Astrocyte (in vitro differentiated cells and primary cell): ENCODE data around the gene SPATA9. TPM values are rescaled to one million over a fixed set of nuclear protein-coding genes. Genes with fewer than 3 reads are reported as not detected.
"Not testable (repeated sequence)": the region's sequence is repeated elsewhere in the genome, so short reads cannot be mapped to it uniquely, and the experiment has no call there.

Source experiments
- DNase-seq: peaks from one replicate; pipeline ENCODE4 v3.0.0-alpha.2; 2010; ENCODE audit warnings: low read depth
- FAIRE-seq: peaks from 2 replicates; lab custom pipeline; 2011; peaks lifted over from hg19 to GRCh38; lab: Jason Lieb, UNC
- H2AFZ ChIP-seq: 2 replicates; pipeline ENCODE4 v1.6.0; 2012; ENCODE audit warnings: low read depth, low read length, inconsistent platforms
- H3K27ac ChIP-seq: 2 replicates; pipeline ENCODE4 v1.5.1; 2011; ENCODE audit warnings: low read depth, low read length, inconsistent platforms
- H3K27me3 ChIP-seq: 2 replicates; pipeline ENCODE4 v1.6.0; 2011; ENCODE audit warnings: low read length, inconsistent platforms; ENCODE audit not compliant: insufficient read depth
- H3K36me3 ChIP-seq: 2 replicates; pipeline ENCODE4 v1.5.1; 2011; ENCODE audit warnings: low read length, inconsistent platforms; ENCODE audit not compliant: insufficient read depth
- H3K4me1 ChIP-seq: 2 replicates; pipeline ENCODE4 v1.5.1; 2011; ENCODE audit warnings: low read length, inconsistent platforms; ENCODE audit not compliant: insufficient read depth
- H3K4me2 ChIP-seq: 2 replicates; pipeline ENCODE4 v1.6.0; 2012; ENCODE audit warnings: low read length, inconsistent platforms
- H3K4me3 ChIP-seq: 2 replicates; pipeline ENCODE4 v1.5.1; 2011; ENCODE audit warnings: low read depth, mild to moderate bottlenecking, low read length, inconsistent platforms; ENCODE audit not compliant: insufficient read depth
- H3K79me2 ChIP-seq: 2 replicates; pipeline ENCODE4 v1.6.0; 2012; ENCODE audit warnings: mild to moderate bottlenecking, low read length, inconsistent platforms; ENCODE audit not compliant: insufficient read depth
- H3K9ac ChIP-seq: 2 replicates; pipeline ENCODE4 v1.6.0; 2012; ENCODE audit warnings: mild to moderate bottlenecking, low read length, inconsistent platforms
- H3K9me3 ChIP-seq: 2 replicates; pipeline ENCODE4 v1.5.1; 2012; ENCODE audit warnings: low read depth, mild to moderate bottlenecking, low read length, inconsistent platforms; ENCODE audit not compliant: insufficient read depth
- H4K20me1 ChIP-seq: 2 replicates; pipeline ENCODE4 v1.6.0; 2012; ENCODE audit warnings: low read length, inconsistent platforms; ENCODE audit not compliant: insufficient read depth
- H3K27ac Mint-ChIP-seq: one replicate; pipeline ENCODE4 v1.8.0; 2021; ENCODE audit warnings: mild to moderate bottlenecking, mixed read lengths; ENCODE audit not compliant: unreplicated experiment
- H3K27me3 Mint-ChIP-seq: one replicate; pipeline ENCODE4 v1.8.0; 2021; ENCODE audit warnings: low read depth, mixed read lengths; ENCODE audit not compliant: unreplicated experiment
- H3K36me3 Mint-ChIP-seq: one replicate; pipeline ENCODE4 v1.8.0; 2021; ENCODE audit warnings: low read depth, mixed read lengths; ENCODE audit not compliant: unreplicated experiment
- H3K4me1 Mint-ChIP-seq: one replicate; pipeline ENCODE4 v1.8.0; 2021; ENCODE audit warnings: low read depth, mixed read lengths; ENCODE audit not compliant: unreplicated experiment
- H3K4me3 Mint-ChIP-seq: one replicate; pipeline ENCODE4 v1.8.0; 2021; ENCODE audit warnings: mild to moderate bottlenecking, moderate library complexity, mixed read lengths; ENCODE audit not compliant: unreplicated experiment
- H3K9me3 Mint-ChIP-seq: one replicate; pipeline ENCODE4 v1.8.0; 2021; ENCODE audit warnings: mild to moderate bottlenecking, mixed read lengths; ENCODE audit not compliant: unreplicated experiment
- CTCF ChIP-seq: IDR thresholded peaks from 2 replicates; pipeline ENCODE4 v1.5.1; 2011; ENCODE audit warnings: low read depth, mild to moderate bottlenecking, inconsistent platforms, low read length, moderate library complexity; ENCODE audit not compliant: insufficient read depth
- EZH2 ChIP-seq: IDR thresholded peaks from 2 replicates; pipeline ENCODE4 v1.6.1; 2012; ENCODE audit warnings: mild to moderate bottlenecking, low read length, inconsistent platforms; ENCODE audit not compliant: insufficient read depth
- total RNA-seq: library from RNA; stranded (reverse); gene quantifications from 2 replicates; pipeline ENCODE4 v1.2.1, GENCODE V29; 2021

Gene SPATA9
- total RNA-seq, 1 donor from 2014 or later: 0.98 TPM

GRCh38 chr5:95712347-95712958, 29.7 kb upstream of the SPATA9 start:
- no peak overlapping the region for H2AFZ ChIP-seq
- peak overlapping the region; percentile 42 for H3K4me2 ChIP-seq
- H3K27ac Mint-ChIP-seq: peak overlapping the region; percentile 94
- H3K4me1 Mint-ChIP-seq: peaks cover 35% of the 10 kb centered on the region
- H3K9me3 Mint-ChIP-seq: peaks cover 2% of the 10 kb centered on the region
- no peak overlapping the region for H3K4me3 Mint-ChIP-seq
- no peaks in the 10 kb centered on the region for H3K27me3 Mint-ChIP-seq
- H3K4me3 ChIP-seq: no peak overlapping the region
- no peaks in the 10 kb centered on the region for H4K20me1 ChIP-seq
- peak; percentile 95 for DNase-seq
- H3K36me3 Mint-ChIP-seq: peaks cover 8% of the 10 kb centered on the region
- H3K36me3 ChIP-seq: no peaks in the 10 kb centered on the region
- H3K9ac ChIP-seq: no peak overlapping the region
- peak; percentile 65 for FAIRE-seq
- no peaks in the 10 kb centered on the region for H3K79me2 ChIP-seq
- H3K27ac ChIP-seq: peak overlapping the region; percentile 4
- H3K4me1 ChIP-seq: peaks cover 34% of the 10 kb centered on the region
- TF ChIP-seq EZH2 (no peak), CTCF (no peak)
- no peaks in the 10 kb centered on the region for H3K27me3 ChIP-seq
- no peaks in the 10 kb centered on the region for H3K9me3 ChIP-seq

GRCh38 chr5:95711501-95712346, 28.9 kb upstream of the SPATA9 start:
- peak overlapping the region; percentile 42 for H3K4me2 ChIP-seq
- Mint-ChIP-seq H3K36me3 (peaks cover 10% of the 10 kb centered on the region), H3K4me3 (no peak overlapping the region), H3K9me3 (peaks cover 2% of the 10 kb centered on the region), H3K4me1 (peaks cover 35% of the 10 kb centered on the region), H3K27me3 (no peaks in the 10 kb centered on the region), H3K27ac (peak overlapping the region; percentile 94)
- H3K9ac ChIP-seq: no peak overlapping the region
- H3K27ac ChIP-seq: no peak overlapping the region
- no peak for DNase-seq
- peaks cover 34% of the 10 kb centered on the region for H3K4me1 ChIP-seq
- TF ChIP-seq CTCF (no peak), EZH2 (no peak)
- peak overlapping the region; percentile 27 for H2AFZ ChIP-seq
- H3K4me3 ChIP-seq: no peak overlapping the region
- no peak for FAIRE-seq
- no peaks in the 10 kb centered on the region for H3K27me3 ChIP-seq
- H4K20me1 ChIP-seq: no peaks in the 10 kb centered on the region
- H3K79me2 ChIP-seq: no peaks in the 10 kb centered on the region
- no peaks in the 10 kb centered on the region for H3K9me3 ChIP-seq
- no peaks in the 10 kb centered on the region for H3K36me3 ChIP-seq

- not testable (repeated sequence) for H3K27ac ChIP-seq, FAIRE-seq
Measured at GRCh38 chr5:95710651-95711500, 28.1 kb upstream of the SPATA9 start.

More at GRCh38 chr5:95710651-95711500, 28.1 kb upstream of the SPATA9 start:
- peaks cover 32% of the 10 kb centered on the region for H3K4me1 Mint-ChIP-seq
- H3K4me2 ChIP-seq: peak overlapping the region; percentile 17
- H3K9me3 ChIP-seq, H3K36me3 ChIP-seq, H3K36me3 Mint-ChIP-seq, H3K4me3 Mint-ChIP-seq, H3K27me3 ChIP-seq, DNase-seq, H3K27ac Mint-ChIP-seq, H4K20me1 ChIP-seq, H3K79me2 ChIP-seq, H3K9me3 Mint-ChIP-seq, H3K9ac ChIP-seq, H2AFZ ChIP-seq, H3K27me3 Mint-ChIP-seq, H3K4me3 ChIP-seq: not testable (repeated sequence)
- peaks cover 28% of the 10 kb centered on the region for H3K4me1 ChIP-seq
